ENCODE data around the gene RPS27A.

GRCh38 chr2:55196526-55196925 is 36.0 kb upstream of the RPS27A start:
- TF ChIP-seq CTCF (IDR thresholded peaks at IDR 0.05) (no peak), POLR2A (IDR thresholded peaks at IDR 0.05) (no peak), POLR2AphosphoS5 (IDR thresholded peaks at IDR 0.05) (no peak)
